ENCODE measurements around the gene GNB1.

- TF ChIP-seq CTCF (IDR thresholded peaks at IDR 0.05) (no peak), POLR2A (IDR thresholded peaks at IDR 0.05) (no peak)
Observed at GRCh38 chr1:1926346-1926811, 35.5 kb upstream of the GNB1 start.
